ENCODE measurements around the gene PHOX2A. TPM values are rescaled to one million over a fixed set of nuclear protein-coding genes. Genes with fewer than 3 reads are reported as not detected.

Gene PHOX2A
- total RNA-seq, 1 donor from 2014 or later: not detected

DNA sequence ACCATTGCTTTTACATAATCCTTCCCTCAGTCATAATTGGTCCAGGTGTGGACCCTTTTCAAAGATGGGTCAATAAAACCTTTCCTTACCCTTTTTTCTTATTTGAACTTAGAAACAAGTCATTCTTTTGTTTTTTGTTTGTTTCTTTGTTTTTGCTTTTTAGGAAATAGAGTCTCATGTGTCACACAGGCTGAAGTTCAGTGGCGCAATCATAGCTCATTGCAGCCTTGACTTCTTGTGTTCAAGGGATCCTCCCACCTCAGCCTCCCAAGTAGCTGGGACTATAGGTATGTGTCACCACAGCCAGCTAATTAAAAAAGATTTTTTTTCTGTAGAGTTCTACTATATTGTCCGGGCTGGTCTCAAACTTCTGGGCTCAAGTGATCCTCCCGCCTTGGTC, 9.4 kb upstream of the PHOX2A start:
- FAIRE-seq: no peak
- Mint-ChIP-seq H3K27me3 (ENCODE audit: low read depth, unreplicated experiment) (peaks cover 25% of the 10 kb centered on the region), H3K27ac (ENCODE audit: unreplicated experiment) (no peak overlapping the region), H3K36me3 (ENCODE audit: low read depth, unreplicated experiment) (no peaks in the 10 kb centered on the region), H3K9me3 (ENCODE audit: unreplicated experiment) (peaks cover 14% of the 10 kb centered on the region), H3K4me1 (ENCODE audit: low read depth, unreplicated experiment) (peaks cover 5% of the 10 kb centered on the region), H3K4me3 (ENCODE audit: unreplicated experiment) (no peak overlapping the region)
- Histone ChIP-seq H3K27me3 (ENCODE audit: insufficient read depth, low read length) (peaks cover 36% of the 10 kb centered on the region), H3K4me1 (ENCODE audit: insufficient read depth, low read length) (no peaks in the 10 kb centered on the region), H3K4me2 (ENCODE audit: low read length) (no peak overlapping the region), H4K20me1 (ENCODE audit: insufficient read depth, low read length) (no peaks in the 10 kb centered on the region), H3K4me3 (ENCODE audit: insufficient read depth, low read depth, low read length) (no peak overlapping the region), H3K79me2 (ENCODE audit: insufficient read depth, low read length) (no peaks in the 10 kb centered on the region), H3K9me3 (ENCODE audit: insufficient read depth, low read depth, low read length) (no peaks in the 10 kb centered on the region), H3K27ac (ENCODE audit: low read depth, low read length) (no peak overlapping the region), H2AFZ (ENCODE audit: low read depth, low read length) (no peak overlapping the region), H3K36me3 (ENCODE audit: insufficient read depth, low read length) (no peaks in the 10 kb centered on the region), H3K9ac (ENCODE audit: low read length) (no peak overlapping the region)
- TF ChIP-seq, protein P1, sequence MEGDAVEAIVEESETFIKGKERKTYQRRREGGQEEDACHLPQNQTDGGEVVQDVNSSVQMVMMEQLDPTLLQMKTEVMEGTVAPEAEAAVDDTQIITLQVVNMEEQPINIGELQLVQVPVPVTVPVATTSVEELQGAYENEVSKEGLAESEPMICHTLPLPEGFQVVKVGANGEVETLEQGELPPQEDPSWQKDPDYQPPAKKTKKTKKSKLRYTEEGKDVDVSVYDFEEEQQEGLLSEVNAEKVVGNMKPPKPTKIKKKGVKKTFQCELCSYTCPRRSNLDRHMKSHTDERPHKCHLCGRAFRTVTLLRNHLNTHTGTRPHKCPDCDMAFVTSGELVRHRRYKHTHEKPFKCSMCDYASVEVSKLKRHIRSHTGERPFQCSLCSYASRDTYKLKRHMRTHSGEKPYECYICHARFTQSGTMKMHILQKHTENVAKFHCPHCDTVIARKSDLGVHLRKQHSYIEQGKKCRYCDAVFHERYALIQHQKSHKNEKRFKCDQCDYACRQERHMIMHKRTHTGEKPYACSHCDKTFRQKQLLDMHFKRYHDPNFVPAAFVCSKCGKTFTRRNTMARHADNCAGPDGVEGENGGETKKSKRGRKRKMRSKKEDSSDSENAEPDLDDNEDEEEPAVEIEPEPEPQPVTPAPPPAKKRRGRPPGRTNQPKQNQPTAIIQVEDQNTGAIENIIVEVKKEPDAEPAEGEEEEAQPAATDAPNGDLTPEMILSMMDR (IDR thresholded peaks at IDR 0.05; ENCODE audit: insufficient read depth, low read depth, low read length): no peak
- no peak for TF ChIP-seq EZH2 (IDR thresholded peaks at IDR 0.05; ENCODE audit: insufficient read depth, low read length)
- no peak for DNase-seq (ENCODE audit: low read depth)

DNA sequence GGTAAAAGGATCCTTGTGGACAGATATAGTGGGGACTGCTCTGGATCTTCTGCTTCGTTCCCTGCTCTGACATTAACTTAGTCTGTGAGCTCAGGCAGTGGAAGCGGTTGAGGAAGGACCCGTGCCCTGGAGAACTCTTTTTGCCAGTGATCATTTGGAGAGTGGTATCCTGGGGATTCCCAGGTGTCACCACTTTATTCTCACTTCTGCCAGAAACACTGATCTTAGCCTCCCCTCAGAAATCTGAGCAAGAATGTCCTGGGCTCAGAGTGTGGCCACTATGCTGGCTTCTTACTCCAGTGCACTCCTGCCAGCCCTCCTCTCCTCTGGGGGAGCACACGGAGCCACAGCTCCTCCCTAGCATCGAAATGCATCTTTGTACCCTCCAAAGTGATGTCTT, 7.6 kb upstream of the PHOX2A start:
- TF ChIP-seq, protein P1 (IDR thresholded peaks at IDR 0.05; ENCODE audit: insufficient read depth, low read depth, low read length): no peak
- TF ChIP-seq EZH2 (IDR thresholded peaks at IDR 0.05; ENCODE audit: insufficient read depth, low read length): no peak

DNA sequence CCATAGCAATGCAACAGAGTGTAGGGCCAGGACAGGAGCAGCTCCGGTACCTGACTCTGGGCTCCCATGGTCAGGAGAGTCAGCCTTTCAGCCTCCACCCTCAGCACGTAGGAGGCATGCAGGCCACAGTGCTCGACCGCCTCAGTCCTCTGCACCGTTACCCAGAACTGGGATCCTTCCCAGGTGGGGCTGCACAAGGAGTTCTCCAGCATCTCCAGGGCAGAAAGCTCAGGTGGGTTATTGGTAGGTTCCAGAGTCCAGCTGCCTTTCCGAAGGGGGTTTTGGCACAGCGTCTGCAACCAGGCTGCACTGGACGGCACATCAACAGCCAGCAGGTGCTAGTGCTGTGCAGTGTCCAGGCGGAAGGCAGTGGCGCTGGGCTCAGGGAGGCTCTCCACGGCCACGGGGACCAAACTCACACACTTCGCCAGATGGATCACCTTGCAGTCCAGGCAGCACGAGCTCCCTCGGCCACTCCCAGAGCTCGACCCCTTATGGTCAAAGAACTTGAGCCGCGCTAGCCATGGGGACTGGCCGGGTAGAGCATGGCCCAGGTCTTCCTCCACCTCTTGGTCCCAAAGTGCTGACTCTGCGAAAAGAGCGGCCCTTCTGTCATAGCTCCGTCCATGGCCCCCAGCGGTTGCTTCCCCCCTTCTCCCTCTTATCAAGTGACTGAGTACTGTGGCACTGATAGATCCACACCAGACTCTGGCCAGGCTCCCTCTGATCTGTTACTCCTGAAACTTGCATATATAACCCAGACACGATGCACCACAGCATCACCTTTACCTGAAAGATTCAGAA, 6.9 kb upstream of the PHOX2A start:
- H3K79me2 ChIP-seq (ENCODE audit: insufficient read depth, low read length): no peaks in the 10 kb centered on the region
- no peaks in the 10 kb centered on the region for H3K36me3 Mint-ChIP-seq (ENCODE audit: low read depth, unreplicated experiment)
- peaks cover 21% of the 10 kb centered on the region for H3K27me3 Mint-ChIP-seq (ENCODE audit: low read depth, unreplicated experiment)
- no peak overlapping the region for H3K27ac Mint-ChIP-seq (ENCODE audit: unreplicated experiment)
- no peak overlapping the region for H3K27ac ChIP-seq (ENCODE audit: low read depth, low read length)
- no peaks in the 10 kb centered on the region for H4K20me1 ChIP-seq (ENCODE audit: insufficient read depth, low read length)
- no peaks in the 10 kb centered on the region for H3K4me1 ChIP-seq (ENCODE audit: insufficient read depth, low read length)
- H2AFZ ChIP-seq (ENCODE audit: low read depth, low read length): no peak overlapping the region
- FAIRE-seq (no peak), DNase-seq (ENCODE audit: low read depth) (no peak)
- H3K36me3 ChIP-seq (ENCODE audit: insufficient read depth, low read length): no peaks in the 10 kb centered on the region
- no peak overlapping the region for H3K4me3 Mint-ChIP-seq (ENCODE audit: unreplicated experiment)
- TF ChIP-seq, protein P1 (IDR thresholded peaks at IDR 0.05; ENCODE audit: insufficient read depth, low read depth, low read length): no peak
- TF ChIP-seq EZH2 (IDR thresholded peaks at IDR 0.05; ENCODE audit: insufficient read depth, low read length): no peak
- H3K9me3 Mint-ChIP-seq (ENCODE audit: unreplicated experiment): peaks cover 14% of the 10 kb centered on the region
- peaks cover 57% of the 10 kb centered on the region for H3K27me3 ChIP-seq (ENCODE audit: insufficient read depth, low read length)
- no peak overlapping the region for H3K4me2 ChIP-seq (ENCODE audit: low read length)
- no peak overlapping the region for H3K4me3 ChIP-seq (ENCODE audit: insufficient read depth, low read depth, low read length)
- no peak overlapping the region for H3K9ac ChIP-seq (ENCODE audit: low read length)
- H3K4me1 Mint-ChIP-seq (ENCODE audit: low read depth, unreplicated experiment): no peaks in the 10 kb centered on the region
- H3K9me3 ChIP-seq (ENCODE audit: insufficient read depth, low read depth, low read length): no peaks in the 10 kb centered on the region

More for the DNA sequence above, 7.6 kb upstream of the PHOX2A start:
- H3K27me3 ChIP-seq (ENCODE audit: insufficient read depth, low read length): peaks cover 50% of the 10 kb centered on the region
- H3K9ac ChIP-seq (ENCODE audit: low read length): no peak overlapping the region
- no peaks in the 10 kb centered on the region for H3K4me1 ChIP-seq (ENCODE audit: insufficient read depth, low read length)
- FAIRE-seq (no peak), DNase-seq (ENCODE audit: low read depth) (no peak)
- no peaks in the 10 kb centered on the region for H3K9me3 ChIP-seq (ENCODE audit: insufficient read depth, low read depth, low read length)
- no peak overlapping the region for H3K4me3 ChIP-seq (ENCODE audit: insufficient read depth, low read depth, low read length)
- H3K27ac ChIP-seq (ENCODE audit: low read depth, low read length): no peak overlapping the region
- Mint-ChIP-seq H3K36me3 (ENCODE audit: low read depth, unreplicated experiment) (no peaks in the 10 kb centered on the region), H3K4me1 (ENCODE audit: low read depth, unreplicated experiment) (no peaks in the 10 kb centered on the region), H3K9me3 (ENCODE audit: unreplicated experiment) (peaks cover 14% of the 10 kb centered on the region), H3K4me3 (ENCODE audit: unreplicated experiment) (no peak overlapping the region), H3K27ac (ENCODE audit: unreplicated experiment) (no peak overlapping the region), H3K27me3 (ENCODE audit: low read depth, unreplicated experiment) (peaks cover 25% of the 10 kb centered on the region)
- no peak overlapping the region for H3K4me2 ChIP-seq (ENCODE audit: low read length)
- no peaks in the 10 kb centered on the region for H4K20me1 ChIP-seq (ENCODE audit: insufficient read depth, low read length)
- H2AFZ ChIP-seq (ENCODE audit: low read depth, low read length): no peak overlapping the region
- no peaks in the 10 kb centered on the region for H3K36me3 ChIP-seq (ENCODE audit: insufficient read depth, low read length)
- H3K79me2 ChIP-seq (ENCODE audit: insufficient read depth, low read length): no peaks in the 10 kb centered on the region
